Measurements from ENCODE around the gene LAMB3. TPM values are rescaled to one million over a fixed set of nuclear protein-coding genes. Genes with fewer than 3 reads are reported as not detected.
A peak's percentile ranks its signal among the peaks of the same experiment; 100 is the strongest.

The LAMB3 gene
- total and polyA plus RNA-seq, 12 donors, result 1.6 to 6.0 (median 3.7) TPM

GRCh38 chr1:209628618-209629299 is 23.5 kb downstream of the LAMB3 start:
- no peak for TF ChIP-seq CTCF (IDR thresholded peaks at IDR 0.05)
- peaks cover 20 to 60% (median 45%) of the 10 kb centered on the region in 9 donors for H3K4me1 ChIP-seq
- H3K27me3 ChIP-seq, result no peaks in the 10 kb centered on the region
- WGBS, 2 donors, result 94% methylated on average over 7 of the region's 7 CpGs
- ATAC-seq (no peak), DNase-seq (no peak)
- no peak overlapping the region for H3K4me3 ChIP-seq
- H3K9me3 ChIP-seq, result no peaks in the 10 kb centered on the region
- H3K27ac ChIP-seq, result peak overlapping the region in 1 of 10 donors; percentile 76
- H3K36me3 ChIP-seq, result no peaks in the 10 kb centered on the region
- intact Hi-C loops (cut with DNase I), result loop anchor here in 8 of 10 donors (2.0 to 10.0 kb wide), 10 partner anchors 26 to 119 kb away; no protein-coding TSS in a partner anchor

- H3K27ac ChIP-seq, result peak overlapping the region in 5 of 10 donors; percentile 7 to 76 (median 61)
- peak overlapping the region in 3 of 10 donors; percentile 11 to 32 (median 14) for H3K4me3 ChIP-seq
- ATAC-seq, result peak; percentile 70 to 82 (median 78)
- 37 to 38% methylated on average over 16 of the region's 16 CpGs for WGBS, 2 donors
- no peaks in the 10 kb centered on the region for H3K36me3 ChIP-seq
- peaks cover 20 to 60% (median 45%) of the 10 kb centered on the region in 9 donors for H3K4me1 ChIP-seq
- H3K9me3 ChIP-seq, result no peaks in the 10 kb centered on the region
- intact Hi-C loops (cut with DNase I), result loop anchor here in 9 of 10 donors (2.0 to 10.0 kb wide), 12 partner anchors 25 to 120 kb away; no protein-coding TSS in a partner anchor
- peak; percentile 77 to 86 for DNase-seq
- TF ChIP-seq CTCF (IDR thresholded peaks at IDR 0.05), result peak; percentile 93 to 99 (median 97)
- H3K27me3 ChIP-seq, result no peaks in the 10 kb centered on the region
Measured at GRCh38 chr1:209627732-209628196, 24.5 kb downstream of the LAMB3 start.

GRCh38 chr1:209627027-209627731 is 25.0 kb downstream of the LAMB3 start:
- H3K4me1 ChIP-seq, result peaks cover 20 to 64% (median 47%) of the 10 kb centered on the region in 9 donors
- H3K4me3 ChIP-seq, result peak overlapping the region in 3 of 10 donors; percentile 11 to 32 (median 14)
- 55 to 61% methylated on average over 16 of the region's 16 CpGs for WGBS, 2 donors

More at GRCh38 chr1:209627027-209627731, 25.0 kb downstream of the LAMB3 start:
- Histone ChIP-seq H3K9me3 (no peaks in the 10 kb centered on the region), H3K27me3 (no peaks in the 10 kb centered on the region), H3K27ac (peak overlapping the region in 5 of 10 donors; percentile 13 to 76 (median 66)), H3K36me3 (no peaks in the 10 kb centered on the region)
- peak in 5 of 8 donors; percentile 2 to 5 (median 2) for ATAC-seq
- DNase-seq, result no peak
- intact Hi-C loops (cut with DNase I), result loop anchor here in 9 of 10 donors (2.0 to 10.0 kb wide), 11 partner anchors 24 to 120 kb away; no protein-coding TSS in a partner anchor
- TF ChIP-seq CTCF (IDR thresholded peaks at IDR 0.05), result no peak

Measured in heart right ventricle (tissue), 16 donors.